HEK293T (cell line): ENCODE data around the gene VDR.

Source experiments
- BHLHE40 ChIP-seq: fragments of 450-650 bp; IDR thresholded peaks from 2 replicates; pipeline ENCODE4 v1.6.1; 2016; ENCODE audit warnings: mild to moderate bottlenecking, moderate library complexity, borderline replicate concordance
- CTBP1 ChIP-seq: fragments of 450-650 bp; IDR thresholded peaks from 2 replicates; pipeline ENCODE4 v1.6.1; 2016; ENCODE audit warnings: borderline replicate concordance
- FOXA1 ChIP-seq: fragments of 450-650 bp; IDR thresholded peaks from 2 replicates; pipeline ENCODE4 v1.6.1; 2016; ENCODE audit warnings: mild to moderate bottlenecking
- FOXK2 ChIP-seq: fragments of 450-650 bp; IDR thresholded peaks from 2 replicates; pipeline ENCODE4 v1.6.1; 2016; ENCODE audit warnings: mild to moderate bottlenecking
- FOXM1 ChIP-seq: fragments of 450-650 bp; IDR thresholded peaks from 2 replicates; pipeline ENCODE4 v1.6.1; 2017; ENCODE audit warnings: mild to moderate bottlenecking, borderline replicate concordance
- HDGF ChIP-seq: fragments of 450-650 bp; IDR thresholded peaks from 2 replicates; pipeline ENCODE4 v1.6.1; 2017; ENCODE audit warnings: antibody characterized with exemption, borderline replicate concordance
- LEF1 ChIP-seq: fragments of 450-650 bp; IDR thresholded peaks from 2 replicates; pipeline ENCODE4 v1.6.1; 2017; ENCODE audit warnings: mild to moderate bottlenecking, borderline replicate concordance
- NFRKB ChIP-seq: fragments of 450-650 bp; IDR thresholded peaks from 2 replicates; pipeline ENCODE4 v1.6.1; 2016; ENCODE audit warnings: mild to moderate bottlenecking, moderate library complexity
- PKNOX1 ChIP-seq: fragments of 450-650 bp; IDR thresholded peaks from 2 replicates; pipeline ENCODE4 v1.6.1; 2016
- SP1 ChIP-seq: fragments of 450-650 bp; IDR thresholded peaks from 2 replicates; pipeline ENCODE4 v1.6.1; 2017
- TARDBP ChIP-seq: fragments of 450-650 bp; IDR thresholded peaks from 2 replicates; pipeline ENCODE4 v1.6.1; 2016

- TF ChIP-seq FOXA1 (no peak), TARDBP (no peak), PKNOX1 (no peak), FOXM1 (no peak), NFRKB (no peak), FOXK2 (no peak), BHLHE40 (no peak), LEF1 (no peak), CTBP1 (no peak), HDGF (no peak), SP1 (no peak)
Measured at GRCh38 chr12:47886510-47887240, 18.1 kb downstream of the VDR start.
